ENCODE measurements around the gene PIP5K1C. TPM values are rescaled to one million over a fixed set of nuclear protein-coding genes. Genes with fewer than 3 reads are reported as not detected.

Gene PIP5K1C
- total RNA-seq, 1 experiment from 2014 or later, result 26.9 TPM

DNA sequence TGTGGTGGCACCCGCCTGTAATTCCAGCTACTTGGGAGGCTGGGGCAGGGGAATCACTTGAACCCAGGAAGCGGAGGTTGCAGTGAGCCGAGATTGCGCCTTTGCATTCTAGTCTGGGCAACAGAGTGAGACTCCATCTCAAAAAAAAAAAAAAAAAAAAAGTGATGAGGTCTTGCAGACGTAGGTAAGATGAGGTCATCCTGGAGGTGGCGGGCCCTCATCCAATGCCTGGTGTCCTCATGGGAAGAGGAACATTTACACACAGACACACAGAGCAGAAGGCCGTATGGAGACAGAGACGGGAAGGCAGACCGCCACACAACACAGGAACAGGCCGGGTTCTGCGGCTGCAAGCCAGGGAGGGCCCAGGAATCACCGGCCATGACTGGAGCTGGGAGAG is 78.0 kb downstream of the PIP5K1C start:
- peaks cover 32% of the 10 kb centered on the region for H3K79me2 ChIP-seq (ENCODE audit: insufficient read depth, low read length)
- H3K4me2 ChIP-seq (ENCODE audit: low read length), result no peak overlapping the region
- DNase-seq (ENCODE audit: low read depth, low spot score), result no peak
- ATAC-seq, result no peak
- ChIA-PET CTCF (no interaction called here), POLR2A (no interaction called here), RAD21 (ENCODE audit: low non-redundant PET in 1 of 2, low total read pairs in 2 of 2, uncharacterized antibody in 2 of 2, unreplicated experiment in 2 of 2) (no interaction called here)
- no peaks in the 10 kb centered on the region for H3K27me3 ChIP-seq (ENCODE audit: insufficient read depth, low read length)
- H3K9ac ChIP-seq (ENCODE audit: low read length), result no peak overlapping the region
- peaks cover 7 to 18% of the 10 kb centered on the region in 2 experiments; a peak in 3 of 4 replicates for H3K4me1 ChIP-seq (ENCODE audit: control insufficient read depth in 1 of 2, insufficient read depth in 2 of 2, low read length in 2 of 2)
- H4K20me1 ChIP-seq (ENCODE audit: insufficient read depth), result peaks cover 5% of the 10 kb centered on the region; the same call in 1 of the 2 replicates
- BruUV-seq (replicated peaks), result no TSS peak
- H3K4me3 ChIP-seq (replicated peaks in 1 of 2; ENCODE audit: low read depth in 1 of 2, low read length in 2 of 2), result no peak overlapping the region
- peaks cover 0 to 5% of the 10 kb centered on the region in 2 experiments; a peak in 2 of 4 replicates for H3K36me3 ChIP-seq (ENCODE audit: control insufficient read depth in 1 of 2, insufficient read depth in 2 of 2, low read length in 2 of 2)
- intact Hi-C loops (cut with micrococcal nuclease), result no loop called here
- no peak overlapping the region for H3K27ac ChIP-seq (ENCODE audit: low read depth, low read length)
- no peak overlapping the region for H2AFZ ChIP-seq (ENCODE audit: low read depth, low read length, poor library complexity, severe bottlenecking)
- TF ChIP-seq SP1 (IDR thresholded peaks at IDR 0.05; ENCODE audit: low read depth) (no peak), RAD21 (IDR thresholded peaks at IDR 0.05; ENCODE audit: low read depth) (no peak), ELF1 (IDR thresholded peaks at IDR 0.05; ENCODE audit: borderline replicate concordance, low read depth) (no peak), EZH2 (IDR thresholded peaks at IDR 0.05) (no peak), YY1 (IDR thresholded peaks at IDR 0.05; ENCODE audit: extremely low read depth, insufficient replicate concordance, low read depth, low read length) (no peak), JUND (IDR thresholded peaks at IDR 0.05) (no peak), FOSL1 (IDR thresholded peaks at IDR 0.05; ENCODE audit: low read depth) (no peak)
- TF ChIP-seq, protein P1, sequence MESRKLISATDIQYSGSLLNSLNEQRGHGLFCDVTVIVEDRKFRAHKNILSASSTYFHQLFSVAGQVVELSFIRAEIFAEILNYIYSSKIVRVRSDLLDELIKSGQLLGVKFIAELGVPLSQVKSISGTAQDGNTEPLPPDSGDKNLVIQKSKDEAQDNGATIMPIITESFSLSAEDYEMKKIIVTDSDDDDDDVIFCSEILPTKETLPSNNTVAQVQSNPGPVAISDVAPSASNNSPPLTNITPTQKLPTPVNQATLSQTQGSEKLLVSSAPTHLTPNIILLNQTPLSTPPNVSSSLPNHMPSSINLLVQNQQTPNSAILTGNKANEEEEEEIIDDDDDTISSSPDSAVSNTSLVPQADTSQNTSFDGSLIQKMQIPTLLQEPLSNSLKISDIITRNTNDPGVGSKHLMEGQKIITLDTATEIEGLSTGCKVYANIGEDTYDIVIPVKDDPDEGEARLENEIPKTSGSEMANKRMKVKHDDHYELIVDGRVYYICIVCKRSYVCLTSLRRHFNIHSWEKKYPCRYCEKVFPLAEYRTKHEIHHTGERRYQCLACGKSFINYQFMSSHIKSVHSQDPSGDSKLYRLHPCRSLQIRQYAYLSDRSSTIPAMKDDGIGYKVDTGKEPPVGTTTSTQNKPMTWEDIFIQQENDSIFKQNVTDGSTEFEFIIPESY (IDR thresholded peaks at IDR 0.05; ENCODE audit: extremely low read depth, insufficient replicate concordance, low read length), result no peak
- TF ChIP-seq, protein P2, sequence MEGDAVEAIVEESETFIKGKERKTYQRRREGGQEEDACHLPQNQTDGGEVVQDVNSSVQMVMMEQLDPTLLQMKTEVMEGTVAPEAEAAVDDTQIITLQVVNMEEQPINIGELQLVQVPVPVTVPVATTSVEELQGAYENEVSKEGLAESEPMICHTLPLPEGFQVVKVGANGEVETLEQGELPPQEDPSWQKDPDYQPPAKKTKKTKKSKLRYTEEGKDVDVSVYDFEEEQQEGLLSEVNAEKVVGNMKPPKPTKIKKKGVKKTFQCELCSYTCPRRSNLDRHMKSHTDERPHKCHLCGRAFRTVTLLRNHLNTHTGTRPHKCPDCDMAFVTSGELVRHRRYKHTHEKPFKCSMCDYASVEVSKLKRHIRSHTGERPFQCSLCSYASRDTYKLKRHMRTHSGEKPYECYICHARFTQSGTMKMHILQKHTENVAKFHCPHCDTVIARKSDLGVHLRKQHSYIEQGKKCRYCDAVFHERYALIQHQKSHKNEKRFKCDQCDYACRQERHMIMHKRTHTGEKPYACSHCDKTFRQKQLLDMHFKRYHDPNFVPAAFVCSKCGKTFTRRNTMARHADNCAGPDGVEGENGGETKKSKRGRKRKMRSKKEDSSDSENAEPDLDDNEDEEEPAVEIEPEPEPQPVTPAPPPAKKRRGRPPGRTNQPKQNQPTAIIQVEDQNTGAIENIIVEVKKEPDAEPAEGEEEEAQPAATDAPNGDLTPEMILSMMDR (IDR thresholded peaks at IDR 0.05 in 2 of 3, conservative IDR thresholded peaks at IDR 0.05 in 1 of 3; ENCODE audit: borderline replicate concordance in 1 of 3, insufficient read depth in 1 of 3, low read depth in 2 of 3, low read length in 2 of 3), result no peak
- H3K9me3 ChIP-seq (ENCODE audit: control insufficient read depth in 1 of 2, insufficient read depth in 1 of 2, low read depth in 1 of 2, low read length in 2 of 2), result no peaks in the 10 kb centered on the region
- H3K9me2 ChIP-seq (ENCODE audit: insufficient read depth), result no peaks in the 10 kb centered on the region
